ENCODE results near the gene NELL2.
"Not testable (repeated sequence)": the region's sequence is repeated elsewhere in the genome, so short reads cannot be mapped to it uniquely, and the experiment has no call there.

Gene NELL2

GRCh38 chr12:44686821-44687432 is 189.2 kb downstream of the NELL2 start:
- not testable (repeated sequence) for DNase-seq

- DNase-seq: no peak
These were observed 198.4 kb downstream of the NELL2 start for GRCh38 chr12:44677724-44678123.

GRCh38 chr12:44674875-44675274 is 201.2 kb downstream of the NELL2 start:
- no peak for DNase-seq

- DNase-seq: no peak
These were observed 202.3 kb downstream of the NELL2 start for GRCh38 chr12:44673811-44674210.

GRCh38 chr12:44672042-44672441 is 204.1 kb downstream of the NELL2 start:
- no peak for DNase-seq

GRCh38 chr12:44668443-44668842 is 207.7 kb downstream of the NELL2 start:
- no peak for DNase-seq

GRCh38 chr12:44667461-44667860 is 208.7 kb downstream of the NELL2 start:
- DNase-seq: no peak

- no peak for DNase-seq
These were observed 212.8 kb downstream of the NELL2 start for GRCh38 chr12:44663291-44663690.

GRCh38 chr12:44655846-44656245 is 220.3 kb downstream of the NELL2 start:
- no peak for DNase-seq

- DNase-seq: peak; percentile 59
These were observed 221.2 kb downstream of the NELL2 start for GRCh38 chr12:44654646-44655639.

GRCh38 chr12:44653861-44654527 is 222.1 kb downstream of the NELL2 start:
- no peak for DNase-seq

GRCh38 chr12:44649693-44650092 is 226.4 kb downstream of the NELL2 start:
- no peak for DNase-seq

- no peak for DNase-seq
These were observed 228.0 kb downstream of the NELL2 start for GRCh38 chr12:44647917-44648690.

- no peak for DNase-seq
These were observed 235.5 kb downstream of the NELL2 start for GRCh38 chr12:44640427-44641190.

- DNase-seq: no peak
These were observed 238.2 kb downstream of the NELL2 start for GRCh38 chr12:44637875-44638274.

GRCh38 chr12:44628180-44628579 is 247.9 kb downstream of the NELL2 start:
- DNase-seq: no peak

- no peak for DNase-seq
These were observed 248.5 kb downstream of the NELL2 start for GRCh38 chr12:44627387-44628166.

- peak; percentile 48 for DNase-seq
These were observed 249.2 kb downstream of the NELL2 start for GRCh38 chr12:44626883-44627282.

GRCh38 chr12:44618946-44619345 is 257.2 kb downstream of the NELL2 start:
- DNase-seq: peak; percentile 71

GRCh38 chr12:44616402-44616801 is 259.7 kb downstream of the NELL2 start:
- no peak for DNase-seq

GRCh38 chr12:44611538-44611937 is 264.6 kb downstream of the NELL2 start:
- no peak for DNase-seq
